Ovary (tissue), 3 donors: Measurements from ENCODE around the gene KAZALD1.

Source experiments
- EP300 ChIP-seq: sonication (generic); formaldehyde crosslinking; IDR thresholded peaks from one replicate; pipeline ENCODE4 v1.6.1; 2017; ENCODE audit warnings: antibody characterized with exemption
- POLR2A ChIP-seq: fragments of 450-650 bp; IDR thresholded peaks from one replicate; pipeline ENCODE4 v1.6.1; 2017; ENCODE audit warnings: antibody characterized with exemption, mild to moderate bottlenecking, moderate library complexity
- TF ChIP-seq, protein P1 (sequence below), 3 donors: fragments of 450-650 bp in 2 of 3; fragments of 200-600 bp in 1 of 3; IDR thresholded peaks; one replicate each; pipeline versions ENCODE4 v1.5.1 to v1.8.0; 2016 to 2022; ENCODE audit warnings: antibody characterized with exemption in 3 of 3, mild to moderate bottlenecking in 1 of 3
- donor health status: DM: no; HTN: no; CAD: no.

DNA sequence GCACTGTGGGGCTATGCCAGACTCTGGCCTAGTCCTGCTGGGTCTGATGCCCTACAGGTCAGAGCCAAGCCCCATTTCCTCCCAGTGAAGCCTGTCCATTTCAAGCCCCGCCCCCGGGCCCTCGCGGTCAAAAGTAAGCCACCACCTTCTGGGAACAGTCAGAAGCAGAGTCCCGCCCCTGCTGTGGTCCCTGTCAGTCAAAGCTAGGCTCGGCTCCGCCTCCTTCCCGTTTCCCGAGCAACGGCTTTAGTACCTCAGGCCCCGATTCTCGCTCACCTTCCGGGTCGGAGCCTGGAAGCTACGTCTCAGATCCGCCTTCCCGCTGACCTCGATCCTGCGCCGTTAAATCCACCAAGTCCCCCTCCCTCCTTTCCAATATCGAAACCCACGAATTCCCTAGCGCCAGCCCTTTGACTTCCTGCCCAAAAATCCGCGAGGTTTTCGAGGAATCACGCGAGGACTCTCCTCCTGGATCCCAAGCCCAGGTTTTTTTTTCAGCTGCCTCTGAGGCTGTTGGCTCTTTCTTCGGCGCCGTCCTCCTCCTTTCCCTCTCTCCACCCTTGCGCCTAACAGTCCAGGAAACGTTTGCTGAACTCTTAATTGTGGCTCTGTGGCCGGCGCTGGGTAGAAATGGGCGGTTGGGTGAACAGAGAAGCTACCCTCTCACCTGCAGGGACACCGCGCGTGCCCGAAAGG, 19.0 kb upstream of the KAZALD1 start:
- TF ChIP-seq, protein P1, sequence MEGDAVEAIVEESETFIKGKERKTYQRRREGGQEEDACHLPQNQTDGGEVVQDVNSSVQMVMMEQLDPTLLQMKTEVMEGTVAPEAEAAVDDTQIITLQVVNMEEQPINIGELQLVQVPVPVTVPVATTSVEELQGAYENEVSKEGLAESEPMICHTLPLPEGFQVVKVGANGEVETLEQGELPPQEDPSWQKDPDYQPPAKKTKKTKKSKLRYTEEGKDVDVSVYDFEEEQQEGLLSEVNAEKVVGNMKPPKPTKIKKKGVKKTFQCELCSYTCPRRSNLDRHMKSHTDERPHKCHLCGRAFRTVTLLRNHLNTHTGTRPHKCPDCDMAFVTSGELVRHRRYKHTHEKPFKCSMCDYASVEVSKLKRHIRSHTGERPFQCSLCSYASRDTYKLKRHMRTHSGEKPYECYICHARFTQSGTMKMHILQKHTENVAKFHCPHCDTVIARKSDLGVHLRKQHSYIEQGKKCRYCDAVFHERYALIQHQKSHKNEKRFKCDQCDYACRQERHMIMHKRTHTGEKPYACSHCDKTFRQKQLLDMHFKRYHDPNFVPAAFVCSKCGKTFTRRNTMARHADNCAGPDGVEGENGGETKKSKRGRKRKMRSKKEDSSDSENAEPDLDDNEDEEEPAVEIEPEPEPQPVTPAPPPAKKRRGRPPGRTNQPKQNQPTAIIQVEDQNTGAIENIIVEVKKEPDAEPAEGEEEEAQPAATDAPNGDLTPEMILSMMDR (IDR thresholded peaks at IDR 0.05), result no peak
- TF ChIP-seq EP300 (peak; percentile 47), POLR2A (peak; percentile 62)
